GM18951 (cell line): ENCODE measurements around the gene RSRC1.
"Not testable (repeated sequence)": the region's sequence is repeated elsewhere in the genome, so short reads cannot be mapped to it uniquely, and the experiment has no call there.

Source experiments
- POLR2A ChIP-seq: IDR thresholded peaks from 4 replicates; pipeline ENCODE4 v1.6.1; 2011; ENCODE audit warnings: mild to moderate bottlenecking; ENCODE audit not compliant: insufficient read length, insufficient read depth; ENCODE audit errors: extremely low read depth
- in situ Hi-C: fragments of 300-500 bp; cut with MboI; formaldehyde crosslinking; loops from one replicate; pipeline ENCODE4 v1.12.0; 2022; ENCODE audit warnings: low sequenced_read_pairs, mixed read lengths, inconsistent platforms; ENCODE audit not compliant: unreplicated experiment

RSRC1 gene

GRCh38 chr3:158169091-158169491 is 59.2 kb downstream of the RSRC1 start:
- in situ Hi-C loops = no loop called here
- TF ChIP-seq POLR2A = no peak

DNA sequence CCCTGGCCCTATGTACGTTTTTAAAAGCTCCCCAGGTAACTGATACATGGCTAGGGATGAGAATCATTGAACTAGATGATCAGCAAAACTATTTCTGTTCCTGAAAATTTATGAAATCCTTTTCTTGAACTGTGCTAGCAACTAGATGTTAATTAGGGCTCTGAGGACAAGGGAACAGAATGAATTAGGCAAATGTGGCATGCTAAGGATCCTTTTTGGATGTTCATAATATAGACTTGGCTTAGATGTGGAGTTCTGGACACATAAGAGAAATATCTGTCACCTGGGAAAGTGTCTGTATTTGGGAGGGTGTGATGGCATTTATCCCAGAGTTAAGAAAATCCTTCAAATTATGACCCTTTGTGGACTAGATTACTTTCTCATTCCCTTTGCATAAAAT is 71.2 kb downstream of the RSRC1 start:
- TF ChIP-seq POLR2A = no peak
- in situ Hi-C loops = no loop called here

- in situ Hi-C loops = no loop called here
- no peak for TF ChIP-seq POLR2A
These were observed 75.8 kb downstream of the RSRC1 start for GRCh38 chr3:158185711-158186110.

- no peak for TF ChIP-seq POLR2A
- in situ Hi-C loops = no loop called here
These were observed 91.1 kb downstream of the RSRC1 start for GRCh38 chr3:158200955-158201354.

- in situ Hi-C loops = no loop called here
These were observed 95.4 kb downstream of the RSRC1 start for GRCh38 chr3:158205324-158205723.

GRCh38 chr3:158205994-158206393 is 96.1 kb downstream of the RSRC1 start:
- TF ChIP-seq POLR2A = no peak
- in situ Hi-C loops = no loop called here

More at GRCh38 chr3:158205324-158205723, 95.4 kb downstream of the RSRC1 start:
- TF ChIP-seq POLR2A = no peak

- no peak for TF ChIP-seq POLR2A
- in situ Hi-C loops = no loop called here
These were observed 100.2 kb downstream of the RSRC1 start for GRCh38 chr3:158210067-158210466.

GRCh38 chr3:158213461-158213860 is 103.6 kb downstream of the RSRC1 start:
- TF ChIP-seq POLR2A = no peak
- in situ Hi-C loops = no loop called here

GRCh38 chr3:158217992-158218391 is 108.1 kb downstream of the RSRC1 start:
- in situ Hi-C loops = no loop called here
- no peak for TF ChIP-seq POLR2A

DNA sequence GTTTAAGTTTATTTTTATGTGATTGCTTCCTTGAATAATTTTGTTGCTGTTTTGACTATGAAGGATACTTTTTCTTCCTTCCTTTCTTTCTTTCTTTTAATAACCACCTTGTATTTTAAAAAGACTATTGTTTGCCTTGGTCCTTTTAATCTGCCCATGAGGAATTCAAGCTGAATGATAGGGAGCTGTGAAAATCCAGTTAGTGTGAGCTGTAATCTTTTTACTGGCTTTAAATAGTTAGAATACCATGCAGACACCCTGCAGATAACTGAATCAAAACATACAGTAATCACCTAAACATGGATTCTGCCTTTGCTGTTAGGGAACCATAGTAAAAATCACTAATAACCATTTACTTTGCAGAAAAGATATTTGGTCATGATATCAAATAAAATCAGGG is 110.7 kb downstream of the RSRC1 start:
- TF ChIP-seq POLR2A = no peak
- in situ Hi-C loops = no loop called here

- in situ Hi-C loops = no loop called here
- no peak for TF ChIP-seq POLR2A
These were observed 111.5 kb downstream of the RSRC1 start for GRCh38 chr3:158221426-158221825.

- in situ Hi-C loops = no loop called here
- TF ChIP-seq POLR2A = no peak
These were observed 116.5 kb downstream of the RSRC1 start for GRCh38 chr3:158226429-158226828.

GRCh38 chr3:158228942-158229341 is 119.1 kb downstream of the RSRC1 start:
- in situ Hi-C loops = not testable (repeated sequence)

DNA sequence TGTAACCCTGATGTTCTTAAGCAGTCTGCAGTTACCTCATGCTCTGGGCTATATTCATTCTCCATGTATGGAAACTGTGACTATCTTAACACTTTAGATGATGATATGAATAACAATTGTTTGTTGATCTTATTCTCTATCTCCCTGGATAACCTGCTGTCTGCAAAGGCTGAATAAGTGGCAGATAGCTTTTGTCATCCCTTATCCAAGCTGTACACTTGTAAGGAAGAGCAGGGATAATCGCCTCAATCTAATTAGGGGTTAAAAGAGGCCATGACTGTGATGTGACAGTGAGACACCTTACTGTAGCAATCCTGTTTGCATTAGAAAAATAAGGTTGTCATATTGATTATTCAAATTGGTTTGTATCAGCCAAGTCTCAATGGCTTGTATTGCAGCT is 123.9 kb downstream of the RSRC1 start:
- in situ Hi-C loops = no loop called here

GRCh38 chr3:158244274-158244673 is 134.4 kb downstream of the RSRC1 start:
- in situ Hi-C loops = no loop called here
- no peak for TF ChIP-seq POLR2A

More for the DNA sequence above, 123.9 kb downstream of the RSRC1 start:
- TF ChIP-seq POLR2A = no peak

- in situ Hi-C loops = no loop called here
- TF ChIP-seq POLR2A = no peak
These were observed 137.4 kb downstream of the RSRC1 start for GRCh38 chr3:158247288-158247687.

DNA sequence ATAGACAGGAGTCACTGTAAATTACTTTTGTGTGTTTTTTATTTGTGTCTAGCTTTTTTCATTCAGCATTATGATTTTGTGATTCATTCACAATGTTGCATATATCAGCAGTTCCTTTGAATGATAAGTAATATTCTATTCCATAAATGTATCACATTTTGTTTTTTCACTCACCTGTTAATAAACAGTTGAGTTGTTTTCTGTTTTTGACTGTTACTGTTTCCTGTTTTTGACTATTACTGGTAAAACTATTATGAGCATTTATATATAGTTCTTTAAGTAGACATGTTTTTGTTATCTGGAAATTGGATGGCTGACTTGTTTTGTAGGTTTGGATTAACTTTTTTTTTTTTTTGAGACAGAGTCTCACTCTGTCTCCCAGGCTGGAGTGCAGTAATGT is 138.4 kb downstream of the RSRC1 start:
- in situ Hi-C loops = no loop called here
- TF ChIP-seq POLR2A = no peak
